ENCODE measurements around the gene UBA6.

DNA sequence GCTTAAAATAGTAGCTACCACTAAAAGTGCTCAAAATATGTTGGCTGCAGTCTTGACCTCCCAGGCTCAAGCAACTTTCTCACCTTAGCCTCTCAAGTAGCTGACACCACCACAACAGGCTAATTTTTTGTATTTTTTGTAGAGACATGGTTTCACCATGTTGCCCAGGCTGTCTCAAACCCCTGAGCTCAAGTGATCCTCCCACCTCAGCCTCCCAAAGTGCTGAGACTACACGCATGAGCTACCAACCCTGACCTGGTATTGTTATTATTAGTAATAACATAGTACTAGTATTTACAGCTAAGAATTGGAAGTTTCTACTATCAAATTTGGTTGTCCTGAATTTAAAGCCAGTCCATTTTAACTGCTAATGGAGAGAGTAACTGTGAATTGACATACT is 124.4 kb downstream of the UBA6 start:
- TF ChIP-seq CTCF (conservative IDR thresholded peaks at IDR 0.05) (no peak), ZFX (IDR thresholded peaks at IDR 0.05) (no peak)

All from C4-2B (cell line).